GM12878 (cell line): Measurements from ENCODE around the gene APLP1. TPM values are rescaled to one million over a fixed set of nuclear protein-coding genes. Genes with fewer than 3 reads are reported as not detected.

ENCODE experiments used
- BACH1 ChIP-seq: fragments of 450-650 bp; IDR thresholded peaks from 2 replicates; pipeline ENCODE4 v1.6.1; 2017; ENCODE audit warnings: mild to moderate bottlenecking, borderline replicate concordance
- CBX3 ChIP-seq: fragments of 200-600 bp; sonication (generic); IDR thresholded peaks from 2 replicates; pipeline ENCODE4 v1.6.1; 2016; ENCODE audit warnings: low read depth, borderline replicate concordance
- CHD1 ChIP-seq: IDR thresholded peaks from 2 replicates; pipeline ENCODE4 v1.6.1; 2012; ENCODE audit warnings: low read depth, low read length, improper control_type of control experiment
- CHD2 ChIP-seq: IDR thresholded peaks from 2 replicates; pipeline ENCODE4 v1.6.1; 2011; ENCODE audit warnings: low read depth, low read length, improper control_type of control experiment, borderline replicate concordance
- CREM ChIP-seq: IDR thresholded peaks from 2 replicates; pipeline ENCODE4 v1.6.1; 2014; ENCODE audit warnings: antibody characterized with exemption, low read depth
- JUND ChIP-seq: IDR thresholded peaks from 2 replicates; pipeline ENCODE4 v1.6.1; 2012; ENCODE audit warnings: low read depth, mild to moderate bottlenecking, low read length, improper control_type of control experiment, moderate library complexity
- KLF5 ChIP-seq: fragments of 450-650 bp; IDR thresholded peaks from 2 replicates; pipeline ENCODE4 v1.6.1; 2014; ENCODE audit warnings: mild to moderate bottlenecking; ENCODE audit not compliant: partially characterized antibody
- MTA2 ChIP-seq: fragments of 450-650 bp; IDR thresholded peaks from 2 replicates; pipeline ENCODE4 v1.6.1; 2016; ENCODE audit warnings: low read depth, mild to moderate bottlenecking, moderate library complexity
- NFYB ChIP-seq: IDR thresholded peaks from 2 replicates; pipeline ENCODE4 v1.6.1; 2011; ENCODE audit warnings: low read depth, mild to moderate bottlenecking, low read length, improper control_type of control experiment, moderate library complexity; ENCODE audit not compliant: insufficient read depth
- NRF1 ChIP-seq: conservative IDR thresholded peaks from 2 replicates; pipeline ENCODE4 v1.6.1; 2011; ENCODE audit warnings: mild to moderate bottlenecking, low read depth, low read length, improper control_type of control experiment
- POLR2AphosphoS5 ChIP-seq: IDR thresholded peaks from 2 replicates; pipeline ENCODE4 v1.6.1; 2011; ENCODE audit warnings: mild to moderate bottlenecking, low read length, inconsistent platforms
- RCOR1 ChIP-seq: conservative IDR thresholded peaks from 2 replicates; pipeline ENCODE4 v1.6.1; 2012; ENCODE audit warnings: low read depth, low read length, improper control_type of control experiment
- SP1 ChIP-seq: IDR thresholded peaks from one replicate; pipeline ENCODE4 v1.6.1; 2011; ENCODE audit warnings: low read depth, low read length
- SPI1 ChIP-seq: IDR thresholded peaks from 2 replicates; pipeline ENCODE4 v1.6.1; 2011; ENCODE audit warnings: low read depth, mild to moderate bottlenecking, low read length, moderate library complexity, borderline replicate concordance; ENCODE audit not compliant: insufficient read depth
- SREBF2 ChIP-seq: IDR thresholded peaks from 2 replicates; pipeline ENCODE4 v1.6.1; 2012; ENCODE audit warnings: mild to moderate bottlenecking, low read length
- SRF ChIP-seq, 2 experiments: IDR thresholded peaks; 2 replicates each; pipeline ENCODE4 v1.6.1; 2011; ENCODE audit warnings: low read depth in 2 of 2, low read length in 2 of 2, mild to moderate bottlenecking in 1 of 2, moderate library complexity in 1 of 2
- SUPT20H ChIP-seq: IDR thresholded peaks from 2 replicates; pipeline ENCODE4 v1.6.1; 2011; ENCODE audit warnings: low read depth, mild to moderate bottlenecking, low read length, moderate library complexity, borderline replicate concordance; ENCODE audit not compliant: control insufficient read depth
- TARDBP ChIP-seq: IDR thresholded peaks from 2 replicates; pipeline ENCODE4 v1.6.1; 2016; ENCODE audit warnings: borderline replicate concordance
- TCF7 ChIP-seq: IDR thresholded peaks from 2 replicates; pipeline ENCODE4 v1.6.1; 2014; ENCODE audit warnings: antibody characterized with exemption, borderline replicate concordance
- ZNF217 ChIP-seq: fragments of 450-650 bp; IDR thresholded peaks from 2 replicates; pipeline ENCODE4 v1.6.1; 2017; ENCODE audit warnings: antibody characterized with exemption, mild to moderate bottlenecking
- ZNF274 ChIP-seq: IDR thresholded peaks from one replicate; pipeline ENCODE4 v1.8.0; 2011; ENCODE audit not compliant: insufficient read length, insufficient read depth
- ZNF384 ChIP-seq: IDR thresholded peaks from 2 replicates; pipeline ENCODE4 v1.6.1; 2012; ENCODE audit warnings: low read depth, mild to moderate bottlenecking, low read length, improper control_type of control experiment, borderline replicate concordance
- ZZZ3 ChIP-seq: IDR thresholded peaks from 2 replicates; pipeline ENCODE4 v1.6.1; 2011; ENCODE audit warnings: low read depth; ENCODE audit not compliant: control insufficient read depth, insufficient read length
- polyA plus RNA-seq, 11 experiments: library from polyadenylated mRNA; depleted of rRNA in 4 of 11; unstranded in 6 of 11; stranded (reverse) in 5 of 11; fragments of >200 nt; fragmentation: Nextera tagmentation in 4 of 11; fragmentation: Illumina TruSeq in 1 of 11; extraction: Ambion mirVana in 4 of 11; extraction: Trizol in 1 of 11; gene quantifications; 1 replicate in 1 of 11; 2 replicates in 10 of 11; pipeline versions ENCODE4 v1.2.1 to v1.2.3, GENCODE V29; 2011 to 2016; ENCODE audit warnings: inconsistent platforms in 2 of 11, missing spikeins in 2 of 11, low read depth in 1 of 11
- total RNA-seq, 4 experiments: library from RNA; depleted of rRNA in 3 of 4; stranded (reverse); fragments of >200 nt in 3 of 4; fragmentation: Illumina TruSeq in 1 of 4; extraction: Trizol in 1 of 4; gene quantifications; 2 replicates each; pipeline versions ENCODE4 v1.2.1 to v1.2.3, GENCODE V29; 2013 to 2021
- TF ChIP-seq, protein P1 (sequence below): fragments of 450-650 bp; IDR thresholded peaks from 2 replicates; pipeline ENCODE4 v1.6.1; 2017; ENCODE audit warnings: mild to moderate bottlenecking
- TF ChIP-seq, protein P2 (sequence below): fragments of 450-650 bp; IDR thresholded peaks from 2 replicates; pipeline ENCODE4 v1.6.1; 2017; ENCODE audit warnings: antibody characterized with exemption, mild to moderate bottlenecking, moderate library complexity
- TF ChIP-seq, protein P3 (sequence below): IDR thresholded peaks from 2 replicates; pipeline ENCODE4 v1.6.1; 2011; ENCODE audit warnings: low read depth, low read length, improper control_type of control experiment, borderline replicate concordance

APLP1 gene
- total and polyA plus RNA-seq, 10 of the 15 experiments (the other 5 are each of a cell fraction or from before 2014, with no cell fraction given): 0.07 to 2.2 (median 0.91) TPM; not detected in 1

DNA sequence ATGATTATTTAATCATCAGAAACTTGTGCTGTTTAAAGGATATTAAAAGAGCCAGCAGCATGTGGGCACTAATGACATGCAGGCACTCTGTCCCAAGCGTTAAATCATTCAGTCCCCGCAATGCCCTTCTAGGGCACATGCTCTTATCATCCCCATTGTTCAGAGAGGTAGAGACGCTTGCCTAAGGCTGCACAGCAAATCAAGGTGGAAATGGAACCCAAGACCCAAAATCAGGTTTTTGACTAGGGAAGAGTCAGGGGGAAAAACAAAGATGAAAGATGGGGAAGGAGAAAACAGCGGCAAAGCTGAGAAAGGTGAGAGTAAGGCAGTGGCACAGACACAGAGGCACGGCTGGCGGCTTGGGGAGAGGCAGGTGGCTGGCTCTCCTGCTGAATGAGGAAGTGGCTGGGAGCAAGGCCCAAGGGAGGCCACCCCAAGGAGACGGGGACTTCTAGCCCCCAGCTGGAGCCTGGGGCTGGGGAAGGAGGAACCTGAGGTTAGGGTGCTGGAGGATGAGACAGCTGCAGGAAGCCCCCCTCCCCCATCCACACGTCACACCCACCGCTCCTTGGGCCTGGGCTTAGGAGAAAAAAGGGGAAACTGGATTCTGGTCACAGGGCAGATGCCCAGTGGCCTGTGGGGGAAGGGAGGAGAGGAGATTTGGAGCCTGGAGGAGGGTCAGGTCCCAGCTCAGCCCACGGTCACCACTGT lies 40.8 kb downstream of the APLP1 start (continued):
- no peak for TF ChIP-seq JUND
- no peak for TF ChIP-seq SUPT20H
- TF ChIP-seq CREM: peak; percentile 92
- TF ChIP-seq SPI1: peak; percentile 94
- 0 out of 2 replicates have a peak, but pooled peaks have one; percentile 36 for TF ChIP-seq TARDBP
- TF ChIP-seq NFYB: no peak
- no peak for TF ChIP-seq TCF7
- TF ChIP-seq BACH1: no peak; the same call in 1 of the 2 replicates
- TF ChIP-seq SP1: peak; percentile 73
- TF ChIP-seq KLF5: no peak
- 0 out of 2 replicates have a peak, but pooled peaks have one; percentile 28 for TF ChIP-seq RCOR1
- TF ChIP-seq, protein P1, sequence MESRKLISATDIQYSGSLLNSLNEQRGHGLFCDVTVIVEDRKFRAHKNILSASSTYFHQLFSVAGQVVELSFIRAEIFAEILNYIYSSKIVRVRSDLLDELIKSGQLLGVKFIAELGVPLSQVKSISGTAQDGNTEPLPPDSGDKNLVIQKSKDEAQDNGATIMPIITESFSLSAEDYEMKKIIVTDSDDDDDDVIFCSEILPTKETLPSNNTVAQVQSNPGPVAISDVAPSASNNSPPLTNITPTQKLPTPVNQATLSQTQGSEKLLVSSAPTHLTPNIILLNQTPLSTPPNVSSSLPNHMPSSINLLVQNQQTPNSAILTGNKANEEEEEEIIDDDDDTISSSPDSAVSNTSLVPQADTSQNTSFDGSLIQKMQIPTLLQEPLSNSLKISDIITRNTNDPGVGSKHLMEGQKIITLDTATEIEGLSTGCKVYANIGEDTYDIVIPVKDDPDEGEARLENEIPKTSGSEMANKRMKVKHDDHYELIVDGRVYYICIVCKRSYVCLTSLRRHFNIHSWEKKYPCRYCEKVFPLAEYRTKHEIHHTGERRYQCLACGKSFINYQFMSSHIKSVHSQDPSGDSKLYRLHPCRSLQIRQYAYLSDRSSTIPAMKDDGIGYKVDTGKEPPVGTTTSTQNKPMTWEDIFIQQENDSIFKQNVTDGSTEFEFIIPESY: no peak
- TF ChIP-seq CBX3: no peak
- TF ChIP-seq CHD2: peak; percentile 89
- no peak for TF ChIP-seq SRF (IDR thresholded peaks at IDR 0.05; ENCODE audit: low read depth in 2 of 2, low read length in 2 of 2)
- no peak for TF ChIP-seq ZZZ3
- no peak for TF ChIP-seq SREBF2
- peak; percentile 95 for TF ChIP-seq ZNF217
- TF ChIP-seq MTA2: peak; percentile 80
- TF ChIP-seq ZNF384: no peak
- TF ChIP-seq ZNF274: no peak
- TF ChIP-seq CHD1: no peak
- TF ChIP-seq, protein P2, sequence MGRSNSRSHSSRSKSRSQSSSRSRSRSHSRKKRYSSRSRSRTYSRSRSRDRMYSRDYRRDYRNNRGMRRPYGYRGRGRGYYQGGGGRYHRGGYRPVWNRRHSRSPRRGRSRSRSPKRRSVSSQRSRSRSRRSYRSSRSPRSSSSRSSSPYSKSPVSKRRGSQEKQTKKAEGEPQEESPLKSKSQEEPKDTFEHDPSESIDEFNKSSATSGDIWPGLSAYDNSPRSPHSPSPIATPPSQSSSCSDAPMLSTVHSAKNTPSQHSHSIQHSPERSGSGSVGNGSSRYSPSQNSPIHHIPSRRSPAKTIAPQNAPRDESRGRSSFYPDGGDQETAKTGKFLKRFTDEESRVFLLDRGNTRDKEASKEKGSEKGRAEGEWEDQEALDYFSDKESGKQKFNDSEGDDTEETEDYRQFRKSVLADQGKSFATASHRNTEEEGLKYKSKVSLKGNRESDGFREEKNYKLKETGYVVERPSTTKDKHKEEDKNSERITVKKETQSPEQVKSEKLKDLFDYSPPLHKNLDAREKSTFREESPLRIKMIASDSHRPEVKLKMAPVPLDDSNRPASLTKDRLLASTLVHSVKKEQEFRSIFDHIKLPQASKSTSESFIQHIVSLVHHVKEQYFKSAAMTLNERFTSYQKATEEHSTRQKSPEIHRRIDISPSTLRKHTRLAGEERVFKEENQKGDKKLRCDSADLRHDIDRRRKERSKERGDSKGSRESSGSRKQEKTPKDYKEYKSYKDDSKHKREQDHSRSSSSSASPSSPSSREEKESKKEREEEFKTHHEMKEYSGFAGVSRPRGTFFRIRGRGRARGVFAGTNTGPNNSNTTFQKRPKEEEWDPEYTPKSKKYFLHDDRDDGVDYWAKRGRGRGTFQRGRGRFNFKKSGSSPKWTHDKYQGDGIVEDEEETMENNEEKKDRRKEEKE: no peak
- TF ChIP-seq, protein P3, sequence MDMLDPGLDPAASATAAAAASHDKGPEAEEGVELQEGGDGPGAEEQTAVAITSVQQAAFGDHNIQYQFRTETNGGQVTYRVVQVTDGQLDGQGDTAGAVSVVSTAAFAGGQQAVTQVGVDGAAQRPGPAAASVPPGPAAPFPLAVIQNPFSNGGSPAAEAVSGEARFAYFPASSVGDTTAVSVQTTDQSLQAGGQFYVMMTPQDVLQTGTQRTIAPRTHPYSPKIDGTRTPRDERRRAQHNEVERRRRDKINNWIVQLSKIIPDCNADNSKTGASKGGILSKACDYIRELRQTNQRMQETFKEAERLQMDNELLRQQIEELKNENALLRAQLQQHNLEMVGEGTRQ: no peak
- TF ChIP-seq POLR2AphosphoS5: 0 out of 2 replicates have a peak, but pooled peaks have one; percentile 41
- no peak for TF ChIP-seq NRF1
